WI38 (cell line): Measurements from ENCODE around the gene CUL3.
A peak's percentile ranks its signal among the peaks of the same experiment; 100 is the strongest.

Experiments
- H3K4me3 ChIP-seq: 2 replicates; pipeline ENCODE4 v1.5.1; 2011; ENCODE audit warnings: low read depth, mild to moderate bottlenecking, control low read depth, low read length
- TF ChIP-seq, protein P1 (sequence below): IDR thresholded peaks from 2 replicates; pipeline ENCODE4 v1.5.1; 2012; ENCODE audit warnings: low read depth, mild to moderate bottlenecking, control low read depth, low read length

CUL3 gene

DNA sequence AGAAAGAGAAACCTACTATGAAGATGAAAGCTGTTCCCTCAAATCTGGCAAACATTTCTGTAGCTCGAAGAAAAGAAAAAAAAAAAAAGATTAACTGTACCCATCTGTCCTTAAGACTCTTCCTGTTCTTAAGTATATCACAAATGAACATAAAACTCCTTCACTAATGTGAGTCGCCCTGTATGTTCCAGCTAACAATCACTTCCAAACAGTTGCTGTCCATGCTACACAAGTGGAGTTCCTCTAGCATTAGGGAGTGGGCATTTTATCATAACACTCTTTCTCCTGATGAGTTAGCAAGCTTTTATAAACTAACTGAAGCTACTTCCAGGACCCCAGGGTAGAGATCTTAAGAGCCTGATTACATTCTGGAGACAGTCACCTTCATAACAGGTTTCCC is 5.8 kb downstream of the CUL3 start:
- H3K4me3 ChIP-seq, result 0 out of 2 replicates have a peak overlapping the region, but pooled peaks have one; percentile 3
- TF ChIP-seq, protein P1, sequence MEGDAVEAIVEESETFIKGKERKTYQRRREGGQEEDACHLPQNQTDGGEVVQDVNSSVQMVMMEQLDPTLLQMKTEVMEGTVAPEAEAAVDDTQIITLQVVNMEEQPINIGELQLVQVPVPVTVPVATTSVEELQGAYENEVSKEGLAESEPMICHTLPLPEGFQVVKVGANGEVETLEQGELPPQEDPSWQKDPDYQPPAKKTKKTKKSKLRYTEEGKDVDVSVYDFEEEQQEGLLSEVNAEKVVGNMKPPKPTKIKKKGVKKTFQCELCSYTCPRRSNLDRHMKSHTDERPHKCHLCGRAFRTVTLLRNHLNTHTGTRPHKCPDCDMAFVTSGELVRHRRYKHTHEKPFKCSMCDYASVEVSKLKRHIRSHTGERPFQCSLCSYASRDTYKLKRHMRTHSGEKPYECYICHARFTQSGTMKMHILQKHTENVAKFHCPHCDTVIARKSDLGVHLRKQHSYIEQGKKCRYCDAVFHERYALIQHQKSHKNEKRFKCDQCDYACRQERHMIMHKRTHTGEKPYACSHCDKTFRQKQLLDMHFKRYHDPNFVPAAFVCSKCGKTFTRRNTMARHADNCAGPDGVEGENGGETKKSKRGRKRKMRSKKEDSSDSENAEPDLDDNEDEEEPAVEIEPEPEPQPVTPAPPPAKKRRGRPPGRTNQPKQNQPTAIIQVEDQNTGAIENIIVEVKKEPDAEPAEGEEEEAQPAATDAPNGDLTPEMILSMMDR, result no peak

DNA sequence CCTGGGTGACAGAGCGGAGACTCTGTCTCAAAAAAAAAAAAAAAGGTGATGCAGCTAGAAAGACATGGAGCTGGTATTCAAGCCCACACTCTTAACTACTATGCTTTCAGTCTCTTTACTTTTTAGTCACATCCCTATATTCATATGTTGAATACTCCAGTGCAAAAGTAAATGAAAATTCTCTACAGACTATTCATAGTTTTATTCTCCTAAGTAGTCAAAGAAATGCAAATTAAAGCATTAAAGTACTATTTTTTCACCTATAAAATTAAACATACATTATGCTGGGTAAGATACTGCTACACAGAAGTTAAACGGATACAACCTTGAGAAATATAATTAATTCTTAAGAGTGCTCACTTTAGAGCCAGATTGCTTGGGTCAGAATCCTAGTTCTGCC is 7.6 kb downstream of the CUL3 start:
- no peak overlapping the region for H3K4me3 ChIP-seq
- TF ChIP-seq, protein P1, result no peak

DNA sequence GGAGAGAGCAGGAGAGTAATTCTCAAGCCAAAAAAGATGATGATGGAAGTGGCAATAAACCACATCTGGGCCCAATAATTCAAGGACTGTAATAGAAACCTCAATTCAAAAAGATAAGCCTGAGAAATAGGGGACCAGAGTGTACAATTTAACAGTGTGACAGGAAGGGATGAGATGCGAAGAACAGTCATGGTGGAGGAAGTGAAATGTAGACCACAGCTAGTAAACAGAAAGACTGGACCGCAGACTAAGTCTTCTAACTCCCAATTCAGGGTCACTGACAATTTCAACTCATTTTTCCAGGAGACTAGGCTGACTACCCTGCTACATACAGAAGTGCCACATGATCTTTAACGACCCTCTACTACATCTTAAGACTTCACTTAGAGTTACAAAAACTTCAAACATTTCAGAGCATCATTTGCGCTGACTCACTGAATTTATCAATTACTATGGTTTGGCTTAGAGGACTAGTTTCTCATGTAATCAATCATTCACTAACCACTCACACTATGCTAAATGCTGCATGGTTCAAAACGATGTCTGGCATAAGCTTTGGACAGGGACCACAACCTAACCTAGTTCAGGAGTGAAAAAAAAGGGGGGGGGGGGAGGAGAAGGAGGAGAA is 9.0 kb downstream of the CUL3 start:
- TF ChIP-seq, protein P1, result no peak
- H3K4me3 ChIP-seq, result no peak overlapping the region

DNA sequence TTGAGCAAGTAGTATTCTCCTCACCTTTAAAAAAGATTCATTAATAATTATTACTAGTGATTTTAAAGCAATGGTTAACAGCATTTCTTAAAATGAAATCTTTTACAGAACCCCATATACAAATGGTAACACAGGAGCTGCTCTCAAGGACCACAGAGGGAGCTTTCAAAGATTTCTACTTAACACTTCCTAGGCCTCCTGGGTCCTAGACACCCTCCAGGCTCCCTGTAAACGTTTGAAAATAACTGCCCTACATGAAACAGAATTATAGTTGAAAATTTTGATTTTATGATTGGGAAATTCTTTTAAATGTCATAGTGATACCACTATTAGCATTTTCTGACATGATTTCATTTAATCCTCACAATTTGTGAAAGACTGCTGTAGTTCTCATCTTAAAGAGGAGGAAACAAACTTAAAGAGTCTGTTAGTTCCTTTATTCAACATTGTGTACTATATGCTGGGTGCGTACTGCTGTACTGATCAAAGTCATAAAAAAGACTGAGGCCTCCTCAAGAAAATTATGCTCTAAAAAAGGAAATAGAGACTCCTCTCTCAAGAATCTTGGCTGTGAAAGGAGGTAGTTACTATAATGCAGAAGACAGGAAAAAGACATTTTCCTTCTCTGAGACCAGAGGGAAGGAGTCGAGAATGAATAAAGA is 10.6 kb downstream of the CUL3 start:
- TF ChIP-seq, protein P1, result no peak
- H3K4me3 ChIP-seq, result no peak overlapping the region

DNA sequence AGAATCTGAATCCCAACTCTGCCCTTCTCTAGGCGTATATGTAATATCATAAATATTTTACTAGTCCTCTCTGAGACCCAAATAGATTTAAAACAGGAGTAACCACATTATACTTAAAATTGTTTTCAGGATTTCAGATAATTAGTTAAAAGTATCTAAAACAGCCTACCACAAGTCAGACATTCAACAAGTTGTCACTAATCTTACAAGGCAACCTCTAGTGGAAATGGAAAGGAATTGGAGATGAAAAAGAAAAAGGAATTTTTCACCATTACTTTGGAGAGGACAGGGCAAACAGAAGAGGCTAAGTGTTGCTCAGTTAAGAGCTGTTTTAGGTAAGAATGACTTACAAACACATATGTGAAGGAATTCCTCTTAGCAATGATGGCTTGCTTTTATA is 11.4 kb downstream of the CUL3 start:
- TF ChIP-seq, protein P1, result no peak
- no peak overlapping the region for H3K4me3 ChIP-seq

DNA sequence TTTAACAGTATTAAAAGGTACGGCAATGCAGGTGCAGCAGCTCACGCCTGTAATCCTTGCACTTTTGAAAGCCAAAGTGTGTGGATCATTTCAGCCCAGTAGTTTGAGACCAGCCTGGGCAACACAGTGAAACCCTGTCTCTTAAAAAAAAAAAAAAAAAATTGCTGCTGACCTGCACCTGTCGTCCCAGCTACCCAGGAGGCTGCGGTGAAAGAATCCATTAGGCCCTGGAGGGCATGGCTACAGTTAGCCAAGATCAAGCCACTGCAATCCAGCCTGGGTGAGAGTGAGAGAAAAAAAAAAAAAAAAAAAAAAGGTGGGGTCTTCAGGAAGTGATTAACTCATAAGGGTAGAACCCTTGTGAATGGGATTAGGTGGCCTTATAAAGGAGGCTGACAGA is 12.8 kb downstream of the CUL3 start:
- H3K4me3 ChIP-seq, result no peak overlapping the region
- TF ChIP-seq, protein P1, result no peak

DNA sequence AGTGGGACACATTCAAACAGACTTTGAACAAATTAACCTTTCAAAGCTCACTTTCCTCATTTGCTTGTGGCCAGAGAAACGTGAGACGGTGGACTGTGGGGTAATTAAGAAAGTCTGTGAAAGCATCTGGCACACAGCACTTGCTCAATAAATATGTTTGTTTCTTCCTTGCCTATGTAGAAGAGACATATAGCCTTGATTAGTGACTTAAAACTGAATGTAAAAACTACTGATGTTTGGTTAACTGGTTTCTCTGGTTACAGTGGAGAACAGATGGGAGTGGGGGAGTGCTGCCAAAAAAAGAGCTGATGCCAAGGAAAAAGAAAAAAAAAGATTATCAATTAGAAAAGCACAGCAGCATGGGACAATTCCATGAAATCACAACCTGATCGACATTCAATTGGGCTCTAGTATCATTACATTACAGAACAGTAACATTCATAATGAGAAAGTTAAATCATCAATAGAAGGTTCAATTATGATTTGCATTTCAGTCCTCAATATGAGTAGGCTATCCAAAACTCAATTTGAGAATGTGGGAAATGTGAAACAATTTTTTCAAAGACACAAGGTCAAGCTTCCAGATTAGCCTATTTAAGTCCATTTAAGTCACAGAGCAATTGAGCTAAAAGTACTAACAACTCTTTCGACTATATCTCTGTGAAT is 14.7 kb downstream of the CUL3 start:
- H3K4me3 ChIP-seq, result no peak overlapping the region
- TF ChIP-seq, protein P1, result no peak
